Activated CD8-positive, alpha-beta T cell treated with anti-CD3 and anti-CD28 coated beads for 36 hours (primary cell): Measurements from ENCODE around the gene SPG21. TPM values are rescaled to one million over a fixed set of nuclear protein-coding genes. Genes with fewer than 3 reads are reported as not detected.

ENCODE experiments used
- ATAC-seq: fragments of 200-7000 bp; cut with Tn5 transposase; one replicate; pipeline ENCODE4 v1.10.0; 2021; ENCODE audit warnings: mild to moderate bottlenecking, moderate library complexity
- CTCF ChIA-PET: fragments of 350-600 bp; sonication (Branson Sonifier 250); formaldehyde crosslinking; loops from one replicate; lab custom pipeline; 2021; ENCODE audit warnings: antibody characterized with exemption; lab: Charles Lee
- POLR2A ChIA-PET: fragments of 350-600 bp; sonication (Branson Sonifier 250); formaldehyde crosslinking; loops from one replicate; lab custom pipeline; 2021; ENCODE audit warnings: antibody characterized with exemption; lab: Charles Lee
- DNase-seq: peaks from one replicate; pipeline ENCODE4 v3.0.0-alpha.2; 2020
- H3K27ac Mint-ChIP-seq: one replicate; pipeline ENCODE4 v1.8.0; 2021; ENCODE audit warnings: mild to moderate bottlenecking, mixed read lengths
- H3K27me3 Mint-ChIP-seq: one replicate; pipeline ENCODE4 v1.8.0; 2021; ENCODE audit warnings: mixed read lengths
- H3K36me3 Mint-ChIP-seq: one replicate; pipeline ENCODE4 v1.8.0; 2021; ENCODE audit warnings: low read depth, mixed read lengths
- H3K4me1 Mint-ChIP-seq: one replicate; pipeline ENCODE4 v1.8.0; 2021; ENCODE audit warnings: low read depth, mixed read lengths
- H3K4me3 Mint-ChIP-seq: one replicate; pipeline ENCODE4 v1.8.0; 2021; ENCODE audit warnings: mild to moderate bottlenecking, moderate library complexity, mixed read lengths
- H3K9me3 Mint-ChIP-seq: one replicate; pipeline ENCODE4 v1.8.0; 2021; ENCODE audit warnings: mixed read lengths
- CTCF ChIP-seq: fragments of 200-600 bp; IDR thresholded peaks from one replicate; pipeline ENCODE4 v1.8.0; 2022; ENCODE audit warnings: antibody characterized with exemption, mild to moderate bottlenecking
- intact Hi-C: fragments of 100-400 bp; cut with micrococcal nuclease; formaldehyde crosslinking; loops from one replicate; pipeline ENCODE4 v1.10.0; 2022
- total RNA-seq, 2 experiments: library from RNA; stranded (reverse); gene quantifications; one replicate each; pipeline ENCODE4 v1.2.3, GENCODE V29; 2021

The SPG21 gene
- total RNA-seq, 2 experiments from 2014 or later: 72.3 to 73.0 TPM

GRCh38 chr15:64938192-64938591 lies 51.5 kb downstream of the SPG21 start:
- Mint-ChIP-seq H3K27ac (no peak overlapping the region), H3K27me3 (no peaks in the 10 kb centered on the region), H3K4me3 (no peak overlapping the region), H3K36me3 (no peaks in the 10 kb centered on the region), H3K4me1 (no peaks in the 10 kb centered on the region), H3K9me3 (no peaks in the 10 kb centered on the region)
- intact Hi-C loops: no loop called here
- no peak for DNase-seq
- no peak for ATAC-seq
- ChIA-PET CTCF (no interaction called here), POLR2A (interaction anchor here (0.6 kb wide), 1 partner anchor 128 kb away, joined by 3 read pairs; no protein-coding TSS in a partner anchor)
- TF ChIP-seq CTCF: no peak

GRCh38 chr15:64934023-64934422 lies 55.7 kb downstream of the SPG21 start:
- Mint-ChIP-seq H3K27me3 (no peaks in the 10 kb centered on the region), H3K4me3 (no peak overlapping the region), H3K36me3 (no peaks in the 10 kb centered on the region), H3K9me3 (no peaks in the 10 kb centered on the region), H3K4me1 (no peaks in the 10 kb centered on the region), H3K27ac (no peak overlapping the region)
- ChIA-PET CTCF (no interaction called here), POLR2A (no interaction called here)
- intact Hi-C loops: no loop called here
- TF ChIP-seq CTCF: no peak
- ATAC-seq (no peak), DNase-seq (no peak)

- CTCF ChIA-PET: no interaction called here
- H3K27ac Mint-ChIP-seq: no peak overlapping the region
- no peak for ATAC-seq
Measured at GRCh38 chr15:64931381-64931780, 58.3 kb downstream of the SPG21 start.

GRCh38 chr15:64930778-64931371 lies 58.8 kb downstream of the SPG21 start:
- no peaks in the 10 kb centered on the region for H3K27me3 Mint-ChIP-seq
- CTCF ChIA-PET: no interaction called here

More at GRCh38 chr15:64931381-64931780, 58.3 kb downstream of the SPG21 start:
- Mint-ChIP-seq H3K4me3 (no peak overlapping the region), H3K9me3 (no peaks in the 10 kb centered on the region), H3K4me1 (no peaks in the 10 kb centered on the region), H3K36me3 (no peaks in the 10 kb centered on the region), H3K27me3 (no peaks in the 10 kb centered on the region)
- DNase-seq: no peak
- POLR2A ChIA-PET: no interaction called here
- no peak for TF ChIP-seq CTCF
- intact Hi-C loops: no loop called here

More at GRCh38 chr15:64930778-64931371, 58.8 kb downstream of the SPG21 start:
- no peaks in the 10 kb centered on the region for H3K36me3 Mint-ChIP-seq
- no peak for DNase-seq
- POLR2A ChIA-PET: no interaction called here
- H3K4me1 Mint-ChIP-seq: no peaks in the 10 kb centered on the region
- intact Hi-C loops: no loop called here
- H3K9me3 Mint-ChIP-seq: no peaks in the 10 kb centered on the region
- H3K4me3 Mint-ChIP-seq: no peak overlapping the region
- no peak for ATAC-seq
- TF ChIP-seq CTCF: no peak
- no peak overlapping the region for H3K27ac Mint-ChIP-seq
